Posterior vena cava (tissue), 2 donors: Measurements from ENCODE around the gene GP5. TPM values are rescaled to one million over a fixed set of nuclear protein-coding genes. Genes with fewer than 3 reads are reported as not detected.
A peak's percentile ranks its signal among the peaks of the same experiment; 100 is the strongest.

Experiments
- DNase-seq: peaks from one replicate; pipeline ENCODE4 v3.0.0-alpha.2; 2020; ENCODE audit warnings: low spot score
- intact Hi-C, 2 donors: fragments of 100-400 bp; cut with DNase I; formaldehyde crosslinking; loops; one replicate each; pipeline versions ENCODE4 v1.14.1 to v1.14.2; 2022 to 2023
- total RNA-seq, 2 donors: library from RNA; stranded (reverse); fragmentation: NEBNext Ultra II Directional; extraction: Animal tissue kit (Norgen Biotek cat#: 25700); gene quantifications; one replicate each; pipeline ENCODE4 v1.2.1, GENCODE V29; 2021
- donor health status: DM: yes; HTN: yes; CAD: no.
- donor health status: DM: yes; HTN: yes; CAD: no.

GP5 gene
- total RNA-seq, 2 donors from 2014 or later = 0.05 to 0.09 TPM

- intact Hi-C loops = no loop called here
- DNase-seq = peak; percentile 78
Observed at GRCh38 chr3:194381460-194381875, 17.6 kb downstream of the GP5 start.

GRCh38 chr3:194380326-194380725 is 18.7 kb downstream of the GP5 start:
- intact Hi-C loops = no loop called here
- DNase-seq = peak; percentile 10

- peak; percentile 59 for DNase-seq
- intact Hi-C loops = no loop called here
Observed at GRCh38 chr3:194379651-194380050, 19.4 kb downstream of the GP5 start.

GRCh38 chr3:194379231-194379630 is 19.8 kb downstream of the GP5 start:
- DNase-seq = peak; percentile 8
- intact Hi-C loops = no loop called here

GRCh38 chr3:194377708-194378107 is 21.4 kb downstream of the GP5 start:
- intact Hi-C loops = no loop called here
- peak; percentile 13 for DNase-seq

- DNase-seq = no peak
- intact Hi-C loops = no loop called here
Observed at GRCh38 chr3:194376241-194376560, 22.9 kb downstream of the GP5 start.

- DNase-seq = peak; percentile 66
- intact Hi-C loops = no loop called here
Observed at GRCh38 chr3:194375473-194376240, 23.4 kb downstream of the GP5 start.

- peak; percentile 66 for DNase-seq
- intact Hi-C loops = no loop called here
Observed at GRCh38 chr3:194374935-194375334, 24.1 kb downstream of the GP5 start.

GRCh38 chr3:194373899-194374298 is 25.2 kb downstream of the GP5 start:
- DNase-seq = peak; percentile 36
- intact Hi-C loops = no loop called here

GRCh38 chr3:194373028-194373427 is 26.0 kb downstream of the GP5 start:
- DNase-seq = no peak
- intact Hi-C loops = no loop called here

- intact Hi-C loops = no loop called here
- DNase-seq = no peak
Observed at GRCh38 chr3:194370753-194371152, 28.3 kb downstream of the GP5 start.

- intact Hi-C loops = no loop called here
- no peak for DNase-seq
Observed at GRCh38 chr3:194369522-194370279, 29.4 kb downstream of the GP5 start, which contains the start of gene LRRC15. LRRC15 (minus strand) TSS chr3:194369743; CDS start chr3:194361043, 8,700 bp downstream.

- no peak for DNase-seq
- intact Hi-C loops = no loop called here
Observed at GRCh38 chr3:194368918-194369317, 30.1 kb downstream of the GP5 start.

GRCh38 chr3:194367992-194368841 is 30.8 kb downstream of the GP5 start:
- DNase-seq = no peak
- intact Hi-C loops = no loop called here

- intact Hi-C loops = no loop called here
- DNase-seq = no peak
Observed at GRCh38 chr3:194365978-194366490, 33.0 kb downstream of the GP5 start.

- DNase-seq = no peak
- intact Hi-C loops = no loop called here
Observed at GRCh38 chr3:194365526-194365925, 33.5 kb downstream of the GP5 start.

GRCh38 chr3:194364652-194365434 is 34.2 kb downstream of the GP5 start:
- DNase-seq = no peak
- intact Hi-C loops = no loop called here

- no peak for DNase-seq
- intact Hi-C loops = no loop called here
Observed at GRCh38 chr3:194364314-194364651, 34.8 kb downstream of the GP5 start.

GRCh38 chr3:194360568-194360967 is 38.5 kb downstream of the GP5 start:
- intact Hi-C loops = no loop called here
- DNase-seq = no peak
